Ovary (tissue), 3 donors: Measurements from ENCODE around the gene SFTPA2.
"Not testable (repeated sequence)": the region's sequence is repeated elsewhere in the genome, so short reads cannot be mapped to it uniquely, and the experiment has no call there.

Experiments used
- CTCF ChIP-seq, 3 donors: fragments of 450-650 bp in 2 of 3; fragments of 200-600 bp in 1 of 3; IDR thresholded peaks; one replicate each; pipeline versions ENCODE4 v1.5.1 to v1.8.0; 2016 to 2022; ENCODE audit warnings: antibody characterized with exemption in 3 of 3, mild to moderate bottlenecking in 1 of 3
- POLR2A ChIP-seq: fragments of 450-650 bp; IDR thresholded peaks from one replicate; pipeline ENCODE4 v1.6.1; 2017; ENCODE audit warnings: antibody characterized with exemption, mild to moderate bottlenecking, moderate library complexity
- donor health status: DM: no; HTN: no; CAD: no.

- TF ChIP-seq CTCF (IDR thresholded peaks at IDR 0.05); POLR2A: not testable (repeated sequence)
These were observed 48.2 kb downstream of the SFTPA2 start, which contains the start of gene EIF5AL1 for GRCh38 chr10:79511891-79512583.
